NCI-H446 (cell line): ENCODE results near the gene SPRR2E.
"Not testable (repeated sequence)": the region's sequence is repeated elsewhere in the genome, so short reads cannot be mapped to it uniquely, and the experiment has no call there.

ENCODE experiments used
- DNase-seq, 2 experiments: peaks; one replicate each; lab custom pipeline; 2025; lab: John Stamatoyannopoulos, UW

The SPRR2E gene

DNA sequence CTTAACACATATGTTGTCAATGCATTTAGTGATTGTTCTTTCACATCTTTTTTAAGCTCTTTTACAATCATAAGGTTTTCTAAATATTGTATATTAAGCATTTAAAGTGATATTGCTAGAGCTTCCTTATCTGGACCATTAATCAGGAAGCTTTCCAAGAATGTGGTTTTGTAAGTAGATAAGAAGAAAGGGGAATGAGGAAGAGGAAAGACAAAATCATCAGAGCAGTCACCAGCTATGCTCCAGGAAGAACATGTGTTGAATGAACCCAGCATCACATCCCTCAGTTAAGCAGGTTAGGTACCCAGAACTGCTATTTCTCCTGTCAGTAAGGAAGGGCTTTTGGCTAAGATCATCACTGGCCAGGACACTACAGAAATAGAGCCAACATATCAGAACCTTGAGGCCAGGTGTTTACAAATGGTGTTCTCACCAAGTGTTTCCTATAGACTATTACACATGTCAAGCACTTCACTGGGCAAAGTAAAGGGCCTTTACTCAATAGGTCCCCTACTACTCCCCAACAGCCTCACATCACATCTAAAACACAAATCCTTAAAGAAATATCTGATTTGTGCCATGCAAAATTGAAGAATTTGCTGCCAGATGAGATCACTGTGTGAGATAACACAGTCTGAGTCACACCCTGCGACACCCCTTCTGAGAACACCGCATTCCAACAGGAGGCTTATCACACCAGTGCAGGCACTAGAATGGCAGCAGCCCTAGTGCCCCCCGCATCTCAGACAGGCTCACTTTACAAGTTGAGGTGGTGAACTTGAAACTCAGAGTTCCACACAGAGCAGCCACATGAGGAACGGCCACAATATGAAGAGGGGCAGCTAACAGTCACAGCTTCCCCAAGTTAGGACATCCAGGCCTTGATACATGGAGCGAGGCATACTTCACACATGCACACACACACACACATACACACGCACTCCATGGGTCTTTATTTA, 35.2 kb downstream of the SPRR2E start:
- DNase-seq, result no peak

DNA sequence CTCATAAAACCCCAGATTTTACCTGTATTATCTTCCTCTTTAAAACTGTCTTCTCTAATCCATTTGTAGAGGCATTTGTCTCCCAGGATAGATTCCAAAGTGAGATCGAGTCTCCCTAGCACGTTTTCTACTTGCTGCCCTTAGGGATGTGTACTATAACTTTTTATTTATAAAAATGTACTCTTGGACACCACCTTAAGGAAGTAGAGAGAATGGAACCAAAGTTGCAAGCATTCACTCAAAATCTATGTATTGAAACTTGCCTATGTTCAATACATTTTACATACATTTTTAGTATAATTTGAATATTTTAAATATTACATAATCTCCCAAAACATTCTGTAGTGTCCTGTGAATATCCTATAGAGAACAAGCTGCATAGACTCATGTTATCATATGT, 36.2 kb downstream of the SPRR2E start:
- no peak for DNase-seq

DNA sequence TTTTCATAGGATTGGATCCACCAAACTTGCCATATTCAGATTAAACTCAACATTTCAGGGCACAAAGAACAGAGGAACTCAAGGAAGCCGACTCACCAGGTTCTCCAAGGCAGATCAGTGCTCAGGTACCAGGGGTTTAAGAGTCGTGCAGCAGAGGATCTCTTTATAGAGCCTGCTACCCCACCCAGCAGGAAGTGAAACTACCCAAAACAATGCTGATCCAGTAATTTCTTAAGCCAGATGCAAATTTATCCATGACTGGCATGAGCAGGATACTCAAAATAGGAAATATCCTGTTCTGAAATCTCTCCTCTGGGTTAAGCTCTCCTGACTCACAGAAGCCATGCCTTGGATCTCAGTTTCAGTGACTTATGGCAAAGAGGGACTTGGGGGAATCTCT, 37.0 kb downstream of the SPRR2E start, which contains the start of gene SPRR2A:
Gene SPRR2A, minus strand, starts transcription at position 138 of the 400 bp plus-strand sequence. CDS start 777 bp downstream, outside the sequence.
- no peak for DNase-seq

DNA sequence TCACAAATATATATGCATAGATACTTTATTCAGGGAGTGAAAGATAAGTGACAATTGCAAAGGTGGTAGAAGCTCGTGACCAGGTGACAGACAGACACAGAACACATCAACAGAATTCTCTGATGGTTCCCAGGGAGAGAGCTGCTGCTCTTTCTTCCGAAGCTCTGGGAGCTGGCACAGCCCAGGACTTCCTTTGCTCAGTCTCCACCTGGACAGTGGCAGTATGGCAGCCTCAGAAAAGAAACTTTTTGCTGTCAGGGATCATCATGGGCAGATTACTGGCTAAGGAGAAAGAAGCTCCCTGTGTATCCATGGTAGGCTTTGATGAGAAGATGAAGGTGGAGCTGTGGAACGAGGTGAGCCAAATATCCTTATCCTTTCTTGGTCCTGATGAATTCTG, 38.2 kb downstream of the SPRR2E start:
- DNase-seq, result not testable (repeated sequence)

DNA sequence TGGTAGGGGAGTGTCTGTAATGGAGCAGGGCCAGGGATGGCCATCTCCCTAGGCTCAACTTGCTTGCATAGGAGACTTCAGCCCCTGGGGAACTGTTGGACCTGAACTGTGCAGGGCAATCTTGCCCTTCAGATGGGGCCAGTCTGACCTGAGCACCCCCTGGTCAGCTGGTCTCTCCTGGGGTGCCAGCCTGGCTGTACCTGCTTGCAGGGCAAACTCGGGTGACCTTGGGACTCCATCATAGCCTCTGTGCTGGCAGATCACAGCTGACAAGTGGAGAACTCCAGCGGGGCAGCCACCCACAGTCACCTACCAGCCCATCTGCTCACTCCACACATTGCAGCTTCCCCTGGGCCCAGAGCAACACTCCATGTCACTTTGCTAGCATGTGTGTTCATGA, 45.1 kb downstream of the SPRR2E start:
- DNase-seq, result no peak
